GM18907 (cell line): Measurements from ENCODE around the gene PPIL1.
A peak's percentile ranks its signal among the peaks of the same experiment; 100 is the strongest.
"Not testable (repeated sequence)": the region's sequence is repeated elsewhere in the genome, so short reads cannot be mapped to it uniquely, and the experiment has no call there.

Experiments
- ATAC-seq: cut with Tn5 transposase; IDR thresholded peaks from one replicate; pipeline ENCODE4 v1.9.1; 2021; ENCODE audit warnings: mild to moderate bottlenecking, moderate library complexity; ENCODE audit not compliant: unreplicated experiment

Gene PPIL1

DNA sequence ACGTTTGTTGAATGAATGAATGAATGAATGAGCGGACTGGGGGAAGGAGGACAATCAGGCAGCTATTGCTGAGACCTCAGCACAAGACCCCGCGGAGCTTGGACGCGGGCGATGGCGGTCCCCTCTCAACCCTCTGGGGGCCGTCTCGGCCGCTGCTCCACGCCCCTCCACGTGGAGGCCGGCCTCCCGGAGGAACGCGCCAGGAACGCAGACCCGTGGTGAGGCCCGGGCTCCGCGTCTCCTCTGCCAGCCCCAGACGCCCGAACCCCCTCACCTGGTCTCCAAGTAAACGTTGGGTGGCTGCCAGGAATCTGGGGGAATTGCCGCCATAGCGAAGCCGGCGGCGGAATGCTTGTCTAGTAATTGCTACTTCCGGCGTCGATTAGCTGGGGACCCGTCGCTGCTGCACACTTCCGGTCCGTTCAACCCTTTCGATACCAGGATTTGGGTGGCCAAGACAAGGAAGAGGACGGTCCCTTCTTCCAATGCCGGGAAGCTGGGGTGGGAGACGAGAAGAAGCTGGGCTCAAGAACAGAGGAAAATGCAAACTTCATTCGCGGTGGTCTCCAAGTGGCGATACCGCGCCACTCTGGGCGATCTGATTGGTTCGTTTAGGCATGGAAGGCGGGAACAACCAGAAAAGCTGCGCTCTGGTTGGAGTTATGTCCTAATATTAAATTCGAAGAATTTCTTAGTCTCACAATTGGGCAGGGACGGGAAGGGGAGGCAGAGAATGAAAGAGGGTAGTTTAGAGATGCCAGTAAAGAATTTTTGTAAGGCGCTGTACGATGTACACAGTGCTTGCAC lies at the start of gene PPIL1:
TSS of gene PPIL1 (minus strand) at position 361 of the 807 bp plus-strand sequence. CDS start at position 330, 31 bp downstream.
- peak; percentile 84 for ATAC-seq

- no peak for ATAC-seq
Observed at GRCh38 chr6:36924131-36924530, 49.5 kb upstream of the PPIL1 start.

GRCh38 chr6:36920546-36920945 lies 45.9 kb upstream of the PPIL1 start:
- ATAC-seq: no peak

DNA sequence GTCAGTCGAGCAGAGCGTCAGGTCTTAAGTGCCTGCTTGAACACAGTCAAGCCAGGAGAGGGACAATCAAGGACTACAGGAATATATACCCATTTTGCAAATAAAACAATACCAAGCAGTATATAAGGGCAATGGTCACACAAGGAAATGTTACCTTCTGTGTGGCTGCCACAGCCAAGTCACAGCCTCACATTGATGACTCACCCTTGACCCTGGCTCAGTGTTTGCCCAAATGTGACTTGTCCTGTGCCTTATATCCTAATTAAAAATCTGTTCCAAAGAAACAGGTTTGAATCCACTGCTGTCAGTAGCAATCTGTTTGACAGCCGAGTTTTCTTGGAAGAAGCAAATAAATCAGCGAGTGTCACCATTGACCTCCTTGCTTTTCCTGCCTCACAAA lies 45.4 kb upstream of the PPIL1 start:
- ATAC-seq: no peak

- no peak for ATAC-seq
Observed at GRCh38 chr6:36917541-36918193, 43.1 kb upstream of the PPIL1 start.

GRCh38 chr6:36916126-36916525 lies 41.5 kb upstream of the PPIL1 start:
- no peak for ATAC-seq

GRCh38 chr6:36915599-36915998 lies 41.0 kb upstream of the PPIL1 start:
- ATAC-seq: no peak

DNA sequence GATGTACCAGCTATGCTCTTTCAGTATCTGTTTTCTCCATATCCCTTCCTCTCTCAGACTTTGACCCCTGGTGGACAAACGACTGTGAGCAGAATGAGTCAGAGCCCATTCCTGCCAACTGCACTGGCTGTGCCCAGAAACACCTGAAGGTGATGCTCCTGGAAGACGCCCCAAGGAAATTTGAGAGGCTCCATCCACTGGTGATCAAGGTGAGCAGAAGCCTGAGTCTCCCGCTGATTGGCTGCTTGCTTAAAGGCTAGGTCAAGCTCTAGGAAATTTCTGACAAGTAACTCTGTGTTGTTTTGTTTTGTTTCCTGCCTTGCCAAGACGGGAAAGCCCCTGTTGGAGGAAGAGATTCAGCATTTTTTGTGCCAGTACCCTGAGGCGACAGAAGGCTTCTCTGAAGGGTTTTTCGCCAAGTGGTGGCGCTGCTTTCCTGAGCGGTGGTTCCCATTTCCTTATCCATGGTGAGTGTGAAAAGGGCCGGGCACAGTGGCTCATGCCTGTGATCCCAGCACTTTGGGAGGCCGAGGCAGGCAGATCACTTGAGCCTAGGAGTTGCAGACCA lies 39.7 kb upstream of the PPIL1 start:
- ATAC-seq: no peak

DNA sequence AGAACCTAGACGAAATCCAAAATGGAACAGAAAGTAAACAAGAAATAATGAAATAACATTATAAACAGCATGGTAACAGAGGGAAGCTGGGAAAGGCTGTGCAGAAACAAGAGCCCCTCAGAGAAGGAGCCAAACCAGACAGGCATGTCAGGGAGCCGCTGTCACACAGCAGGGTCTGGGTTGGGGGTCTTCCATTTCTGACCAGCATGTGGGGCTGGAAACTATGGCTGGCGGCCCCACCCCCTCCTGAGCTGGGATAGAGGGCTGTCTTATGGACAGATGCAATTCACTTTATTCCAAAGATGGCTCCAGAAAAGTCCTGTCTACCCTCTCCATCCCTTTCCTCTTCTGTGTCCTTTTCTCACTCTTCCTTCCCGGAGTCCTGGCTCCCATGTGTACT lies 38.5 kb upstream of the PPIL1 start:
- peak; percentile 14 for ATAC-seq

- ATAC-seq: peak; percentile 93
Observed at GRCh38 chr6:36912586-36912985, 38.0 kb upstream of the PPIL1 start.

- peak; percentile 27 for ATAC-seq
Observed at GRCh38 chr6:36912030-36912454, 37.4 kb upstream of the PPIL1 start.

DNA sequence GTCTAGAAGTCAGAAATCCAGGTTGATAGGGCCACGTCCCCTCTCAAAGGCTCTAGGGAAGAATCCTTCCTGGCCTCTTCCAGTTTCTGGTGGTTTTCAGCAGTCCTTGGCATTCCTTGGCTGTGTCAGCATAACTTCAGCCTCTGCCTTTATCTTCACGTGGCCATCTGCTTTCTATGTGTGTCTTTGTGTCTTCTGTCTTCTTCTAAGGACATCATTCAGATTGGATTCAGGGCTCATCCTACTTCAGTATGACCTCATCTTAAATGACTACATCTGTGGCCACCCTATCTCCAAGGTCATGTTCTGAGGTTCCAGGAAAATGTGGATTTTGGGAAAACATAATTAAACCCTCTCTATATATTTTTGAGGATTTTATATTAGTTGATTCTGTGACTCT lies 34.1 kb upstream of the PPIL1 start:
- ATAC-seq: no peak

DNA sequence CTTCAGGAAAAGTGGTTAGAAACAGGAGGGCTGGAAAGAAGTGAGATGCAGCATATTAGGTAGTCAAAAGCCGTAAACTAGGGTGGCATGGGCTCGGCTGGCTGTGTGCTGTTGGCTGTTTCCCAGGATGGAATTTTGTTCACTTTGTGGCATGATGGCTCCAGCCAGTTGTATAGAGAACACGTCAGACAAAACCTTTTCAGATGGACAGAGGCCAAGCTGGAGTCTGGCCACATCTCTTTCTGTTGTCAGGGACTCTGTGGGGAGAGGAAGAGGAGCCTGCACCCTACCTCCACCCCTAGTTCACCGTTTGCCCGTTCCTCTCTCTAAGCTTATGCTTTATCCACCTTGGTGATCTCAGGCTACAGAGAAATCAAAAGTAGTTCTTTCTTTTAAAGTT lies 33.2 kb upstream of the PPIL1 start:
- ATAC-seq: no peak

- ATAC-seq: no peak
Observed at GRCh38 chr6:36906539-36907325, 32.1 kb upstream of the PPIL1 start.

- ATAC-seq: no peak
Observed at GRCh38 chr6:36904851-36905393, 30.3 kb upstream of the PPIL1 start.

- ATAC-seq: no peak
Observed at GRCh38 chr6:36904114-36904513, 29.5 kb upstream of the PPIL1 start.

- ATAC-seq: no peak
Observed at GRCh38 chr6:36897609-36898008, 23.0 kb upstream of the PPIL1 start.

DNA sequence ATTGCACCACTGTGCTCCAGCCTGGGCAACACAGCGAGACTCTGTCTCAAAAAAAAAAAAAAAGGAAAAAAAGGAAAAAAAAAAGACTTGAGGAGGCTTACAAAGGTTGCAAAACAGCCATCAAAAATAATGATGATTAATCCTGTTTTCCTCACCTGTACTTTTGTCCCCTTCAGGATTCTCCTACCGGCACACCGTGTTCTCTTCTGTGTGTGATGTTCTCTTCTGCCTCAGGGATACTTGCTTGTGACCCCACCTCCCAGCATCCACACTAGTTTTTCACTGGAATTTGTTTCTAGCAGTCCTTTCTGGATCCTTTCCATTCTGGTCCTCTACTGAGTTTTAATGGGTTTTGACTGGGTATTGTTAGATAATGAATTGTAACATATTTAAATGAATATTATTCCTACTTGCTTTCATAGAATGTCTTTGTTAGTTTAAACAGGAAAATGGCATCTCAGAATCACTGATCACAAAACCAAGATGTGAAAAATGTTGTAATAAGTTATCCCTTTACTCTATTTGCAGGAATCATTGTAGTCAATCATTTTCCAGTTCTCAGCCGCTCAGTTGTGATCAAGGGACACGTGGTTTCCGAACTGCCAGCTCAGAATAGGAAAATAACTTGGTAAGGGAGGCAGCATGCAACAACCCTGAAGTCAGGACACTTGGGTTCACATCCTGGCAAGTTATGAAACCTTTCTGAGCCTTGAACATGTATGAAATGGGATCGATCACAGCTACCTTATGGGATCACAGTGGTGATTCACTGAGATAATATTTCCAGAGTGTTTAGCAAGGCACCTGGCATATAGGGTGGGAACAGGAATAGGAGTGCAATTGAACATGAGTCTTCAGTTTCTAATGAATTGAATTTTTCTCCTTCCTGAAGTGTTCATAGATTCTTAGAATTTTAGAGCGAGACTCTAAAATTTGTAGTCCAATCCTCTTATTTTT lies 19.7 kb upstream of the PPIL1 start:
- ATAC-seq: no peak

DNA sequence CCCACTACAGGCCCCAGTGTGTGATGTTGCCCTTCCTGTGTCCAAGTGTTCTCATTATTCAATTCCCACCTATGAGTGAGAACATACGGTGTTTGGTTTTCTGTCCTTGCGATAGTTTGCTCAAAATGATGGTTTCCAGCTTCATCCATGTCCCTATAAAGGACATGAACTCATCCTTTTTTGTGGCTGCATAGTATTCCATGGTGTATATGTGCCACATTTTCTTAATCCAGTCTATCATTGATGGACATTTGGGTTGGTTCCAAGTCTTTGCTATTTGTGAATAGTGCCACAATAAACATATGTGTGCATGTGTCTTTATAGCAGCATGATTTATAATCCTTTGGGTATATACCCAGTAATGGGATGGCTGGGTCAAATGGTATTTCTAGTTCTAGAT lies 16.6 kb upstream of the PPIL1 start:
- ATAC-seq: not testable (repeated sequence)
